ENCODE measurements around the gene ANKRD13B.
"Not testable (repeated sequence)": the region's sequence is repeated elsewhere in the genome, so short reads cannot be mapped to it uniquely, and the experiment has no call there.

Gene ANKRD13B

GRCh38 chr17:29642171-29642611 lies 49.3 kb downstream of the ANKRD13B start:
- no peak for DNase-seq (ENCODE audit: low read depth)

GRCh38 chr17:29643817-29644160 lies 50.9 kb downstream of the ANKRD13B start:
- no peak for DNase-seq (ENCODE audit: low read depth)

GRCh38 chr17:29645515-29646051 lies 52.7 kb downstream of the ANKRD13B start:
- peak; percentile 98 for DNase-seq (ENCODE audit: low read depth)

- DNase-seq (ENCODE audit: low read depth), result no peak
Measured at GRCh38 chr17:29648005-29648404, 55.1 kb downstream of the ANKRD13B start.

- no peak for DNase-seq (ENCODE audit: low read depth)
Measured at GRCh38 chr17:29649359-29649758, 56.4 kb downstream of the ANKRD13B start.

- peak; percentile 58 for DNase-seq (ENCODE audit: low read depth)
Measured at GRCh38 chr17:29650396-29650795, 57.5 kb downstream of the ANKRD13B start.

GRCh38 chr17:29651913-29652312 lies 59.0 kb downstream of the ANKRD13B start:
- DNase-seq (ENCODE audit: low read depth), result not testable (repeated sequence)

- no peak for DNase-seq (ENCODE audit: low read depth)
Measured at GRCh38 chr17:29652976-29653375, 60.0 kb downstream of the ANKRD13B start.

- DNase-seq (ENCODE audit: low read depth), result peak; percentile 84
Measured at GRCh38 chr17:29653995-29654714, 61.2 kb downstream of the ANKRD13B start.

- DNase-seq (ENCODE audit: low read depth), result no peak
Measured at GRCh38 chr17:29655323-29655722, 62.4 kb downstream of the ANKRD13B start.

- DNase-seq (ENCODE audit: low read depth), result no peak
Measured at GRCh38 chr17:29659155-29659554, 66.2 kb downstream of the ANKRD13B start.

GRCh38 chr17:29661213-29661612 lies 68.3 kb downstream of the ANKRD13B start:
- no peak for DNase-seq (ENCODE audit: low read depth)

GRCh38 chr17:29663155-29663554 lies 70.2 kb downstream of the ANKRD13B start:
- peak; percentile 56 for DNase-seq (ENCODE audit: low read depth)
